Stimulated activated CD4-positive, alpha-beta T cell treated with anti-CD3 and anti-CD28 coated beads, Interleukin-2, amount 100 ng/mL, for 4 hours (primary cell): Measurements from ENCODE around the gene CCL7.

ENCODE experiments used
- DNase-seq: peaks from one replicate; pipeline ENCODE4 v3.0.0-alpha.2; 2020; ENCODE audit warnings: low read depth

CCL7 gene

GRCh38 chr17:34287875-34288274 is 17.9 kb downstream of the CCL7 start:
- no peak for DNase-seq

DNA sequence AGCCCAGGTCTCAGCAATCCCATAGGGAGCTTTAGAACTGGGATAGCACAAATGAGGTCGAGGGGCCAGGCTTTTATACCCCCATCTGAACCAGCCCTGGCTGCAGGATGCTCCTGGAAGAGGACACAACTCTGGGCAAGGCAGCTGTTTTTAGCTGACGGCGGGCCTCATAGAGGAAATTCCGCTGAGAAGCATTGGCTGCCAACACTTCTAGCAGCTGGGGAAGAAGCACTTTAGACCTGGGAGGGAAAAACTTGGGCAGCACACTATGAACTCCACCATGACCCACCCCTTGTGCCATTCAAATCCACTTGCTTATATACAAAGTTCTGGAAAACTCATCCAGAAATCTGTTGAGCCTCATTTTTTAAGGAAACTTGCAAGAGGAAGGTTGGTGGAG is 20.6 kb downstream of the CCL7 start:
- no peak for DNase-seq

DNA sequence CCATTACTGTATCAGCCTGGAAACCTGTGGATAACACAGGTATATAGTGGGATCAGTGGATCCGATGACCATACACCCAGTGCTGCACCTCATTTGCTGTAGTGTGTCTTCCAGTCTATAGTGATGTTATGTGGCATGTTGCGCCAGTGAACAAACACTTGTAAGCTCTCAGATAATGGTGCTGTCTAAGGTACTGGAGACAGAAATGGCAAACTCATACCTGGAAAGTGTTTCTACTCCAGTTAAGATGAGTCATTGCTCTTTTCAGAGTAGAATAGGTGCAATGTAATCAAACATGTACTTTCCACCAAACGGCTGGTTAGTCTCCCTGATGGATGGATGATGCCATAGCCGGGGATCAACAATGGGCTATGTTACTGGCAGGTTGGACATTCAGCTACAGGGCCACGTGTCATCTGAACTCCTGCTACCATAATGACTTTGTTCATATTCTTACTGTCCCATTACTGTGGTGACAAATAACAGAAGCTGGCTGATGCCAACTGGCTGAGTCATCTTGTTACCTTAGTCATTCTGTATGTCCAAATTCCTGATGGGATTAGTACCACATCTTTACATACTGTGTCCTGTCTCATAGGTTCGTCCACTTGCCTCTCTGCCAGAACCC is 21.8 kb downstream of the CCL7 start:
- no peak for DNase-seq

DNA sequence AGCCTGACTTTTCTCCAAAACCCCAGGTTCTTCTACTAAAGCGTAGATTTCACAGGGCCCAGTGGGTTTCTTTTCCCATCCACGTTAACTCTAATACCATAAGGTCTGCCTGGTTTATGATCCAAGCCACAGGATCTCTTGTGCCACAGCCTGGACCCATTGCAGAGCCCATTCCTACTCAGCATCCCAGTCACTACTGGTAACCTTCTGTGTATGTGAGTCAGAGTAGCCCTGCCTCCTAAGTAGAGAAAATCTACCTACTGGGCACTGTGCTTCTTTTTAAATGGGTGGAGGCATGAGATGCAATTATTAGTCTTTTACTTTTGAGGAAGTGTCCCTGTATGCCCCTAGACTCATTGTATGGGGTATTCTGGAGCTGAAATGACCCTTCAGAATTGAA is 29.0 kb downstream of the CCL7 start:
- DNase-seq: no peak

- DNase-seq: no peak
Measured at GRCh38 chr17:34299956-34300577, 30.0 kb downstream of the CCL7 start.

DNA sequence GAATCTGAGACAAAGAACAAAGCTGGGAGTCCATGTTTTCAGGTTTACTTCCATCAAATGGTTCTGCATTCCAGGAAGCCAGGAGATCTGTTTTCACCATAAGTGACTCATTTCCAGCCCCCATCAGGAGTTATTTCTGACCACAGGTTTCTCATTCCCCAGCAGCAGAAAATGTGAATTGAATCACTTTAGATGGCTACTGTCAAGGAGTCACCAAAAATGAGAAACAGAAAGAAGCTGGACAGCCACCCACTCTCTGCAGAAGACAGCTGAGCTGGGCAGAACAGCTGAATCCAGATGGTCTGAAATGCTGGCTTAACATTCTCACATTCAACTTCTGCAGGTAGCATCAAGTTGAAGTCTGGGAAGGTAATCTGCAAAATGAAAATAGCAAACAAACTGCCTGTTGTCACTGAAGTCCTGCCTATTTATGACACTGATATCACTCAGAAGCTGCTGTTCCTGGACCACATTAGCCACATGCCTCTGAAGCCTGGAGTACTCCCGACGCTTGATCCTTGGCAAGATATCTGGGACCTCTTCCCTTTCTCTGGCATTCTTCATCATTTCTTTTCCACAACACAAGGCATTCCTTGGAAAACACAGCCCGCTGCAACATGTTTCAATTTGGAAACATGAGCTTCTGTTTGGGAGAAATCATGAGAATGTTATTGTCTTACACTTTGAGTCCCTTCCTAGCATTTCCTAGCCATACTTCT is 30.8 kb downstream of the CCL7 start:
- DNase-seq: no peak

GRCh38 chr17:34301986-34302385 is 32.0 kb downstream of the CCL7 start:
- DNase-seq: no peak

GRCh38 chr17:34302636-34303035 is 32.6 kb downstream of the CCL7 start:
- no peak for DNase-seq

DNA sequence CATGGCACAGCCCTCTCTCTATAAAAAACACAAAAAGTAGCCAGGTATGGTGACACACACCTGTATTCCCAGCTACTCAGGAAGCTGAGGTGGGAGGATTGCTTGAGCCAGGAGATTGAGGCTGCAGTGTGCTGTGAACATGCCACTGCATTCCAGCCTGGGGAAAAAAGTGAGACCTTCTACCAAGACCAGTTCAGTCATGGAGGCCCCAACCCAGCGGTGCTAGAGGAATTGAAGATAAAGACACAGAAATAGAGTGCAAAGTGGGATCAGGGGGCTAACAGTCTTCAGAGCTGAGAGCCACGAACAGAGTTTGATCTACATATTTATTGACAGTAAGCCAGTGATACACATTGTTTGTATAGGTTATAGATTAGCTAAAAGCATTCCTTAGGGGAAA is 33.6 kb downstream of the CCL7 start:
- DNase-seq: no peak

GRCh38 chr17:34305061-34305460 is 35.0 kb downstream of the CCL7 start:
- no peak for DNase-seq

GRCh38 chr17:34305606-34306005 is 35.6 kb downstream of the CCL7 start:
- no peak for DNase-seq

DNA sequence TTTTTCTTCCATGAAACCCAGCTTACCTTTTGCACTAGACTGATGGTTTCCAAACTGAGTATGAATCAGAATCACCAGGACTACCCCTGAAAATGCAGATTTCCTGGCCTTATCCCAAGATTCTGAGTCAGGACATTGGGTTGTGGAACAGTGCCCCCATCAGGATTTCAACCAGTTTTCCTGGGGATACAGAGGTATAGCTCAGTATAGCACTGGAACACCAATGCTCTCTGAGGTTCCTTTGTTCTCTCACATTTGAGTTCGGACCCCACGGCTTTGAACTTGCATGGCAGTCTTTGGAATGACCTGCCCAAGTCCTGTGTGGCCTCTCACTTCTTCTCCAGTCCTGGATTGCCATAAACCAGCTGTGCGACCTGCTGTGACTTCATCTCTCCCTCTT is 36.4 kb downstream of the CCL7 start:
- no peak for DNase-seq

- no peak for DNase-seq
Measured at GRCh38 chr17:34307110-34307509, 37.1 kb downstream of the CCL7 start.

- DNase-seq: no peak
Measured at GRCh38 chr17:34308371-34308770, 38.4 kb downstream of the CCL7 start.

DNA sequence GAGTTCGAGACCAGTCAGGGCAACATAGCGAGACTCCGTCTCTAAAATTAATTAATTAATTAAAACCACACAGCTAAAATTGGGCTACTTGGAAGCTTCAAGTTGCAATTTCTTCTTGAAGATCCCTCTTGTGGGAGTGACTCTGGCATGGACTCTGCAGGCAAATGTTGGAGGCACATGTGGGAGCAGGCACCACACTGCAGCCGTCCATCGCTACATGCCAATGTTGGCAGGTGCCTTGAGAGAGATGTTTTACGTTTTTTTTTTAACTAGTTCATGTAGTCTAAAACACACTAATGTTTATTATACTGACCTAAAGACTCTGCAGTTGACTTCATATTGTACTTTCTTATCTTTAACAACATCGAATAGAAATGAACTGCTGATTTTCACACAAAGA is 41.3 kb downstream of the CCL7 start:
- DNase-seq: no peak

GRCh38 chr17:34312080-34312479 is 42.1 kb downstream of the CCL7 start:
- no peak for DNase-seq

GRCh38 chr17:34313164-34313563 is 43.1 kb downstream of the CCL7 start:
- no peak for DNase-seq

- no peak for DNase-seq
Measured at GRCh38 chr17:34314279-34314678, 44.3 kb downstream of the CCL7 start.

GRCh38 chr17:34318474-34318873 is 48.5 kb downstream of the CCL7 start:
- no peak for DNase-seq

GRCh38 chr17:34319039-34319483 is 49.0 kb downstream of the CCL7 start, which contains the start of gene CCL8:
Gene CCL8 (plus strand): TSS chr17:34319435. CDS start chr17:34319502, 67 bp downstream.
- DNase-seq: no peak
